Colon (tissue), 2 donors: Measurements from ENCODE around the gene PPP4C.
"Not testable (repeated sequence)": the region's sequence is repeated elsewhere in the genome, so short reads cannot be mapped to it uniquely, and the experiment has no call there.

Experiments
- FAIRE-seq: peaks from 2 replicates; lab custom pipeline; 2012; peaks lifted over from hg19 to GRCh38; lab: Jason Lieb, UNC
- donor health status: control.
- donor health status: control.

PPP4C gene

GRCh38 chr16:30075503-30076275, at the start of gene PPP4C:
Gene PPP4C, plus strand, starts transcription at chr16:30075994. Its CDS starts 384 bp downstream, at chr16:30076378.
- FAIRE-seq, result no peak

- FAIRE-seq, result no peak
Observed at GRCh38 chr16:30026449-30026848, 49.3 kb upstream of the PPP4C start.

GRCh38 chr16:30027588-30028437, 48.0 kb upstream of the PPP4C start:
- FAIRE-seq, result no peak

- no peak for FAIRE-seq
Observed at GRCh38 chr16:30028438-30029076, 47.2 kb upstream of the PPP4C start.

- FAIRE-seq, result no peak
Observed at GRCh38 chr16:30030011-30030685, 45.6 kb upstream of the PPP4C start.

GRCh38 chr16:30030841-30031413, 44.9 kb upstream of the PPP4C start, which contains the start of gene TLCD3B:
Gene TLCD3B, minus strand, starts transcription at chr16:30031271. Its CDS starts 744 bp downstream, at chr16:30030527.
- no peak for FAIRE-seq

GRCh38 chr16:30031477-30031918, 44.3 kb upstream of the PPP4C start:
- no peak for FAIRE-seq

- FAIRE-seq, result no peak
Observed at GRCh38 chr16:30032083-30032819, 43.5 kb upstream of the PPP4C start.

GRCh38 chr16:30033270-30033669, 42.5 kb upstream of the PPP4C start:
- no peak for FAIRE-seq

- no peak for FAIRE-seq
Observed at GRCh38 chr16:30040221-30040620, 35.6 kb upstream of the PPP4C start.

GRCh38 chr16:30040690-30041089, 35.1 kb upstream of the PPP4C start:
- FAIRE-seq, result not testable (repeated sequence)

GRCh38 chr16:30041841-30042240, 34.0 kb upstream of the PPP4C start:
- FAIRE-seq, result no peak

GRCh38 chr16:30046178-30046577, 29.6 kb upstream of the PPP4C start:
- FAIRE-seq, result no peak

- FAIRE-seq, result no peak
Observed at GRCh38 chr16:30046588-30046987, 29.2 kb upstream of the PPP4C start.

GRCh38 chr16:30049871-30050270, 25.9 kb upstream of the PPP4C start:
- FAIRE-seq, result no peak

- no peak for FAIRE-seq
Observed at GRCh38 chr16:30051518-30051917, 24.3 kb upstream of the PPP4C start.

- no peak for FAIRE-seq
Observed at GRCh38 chr16:30052671-30053372, 23.0 kb upstream of the PPP4C start.

- FAIRE-seq, result no peak
Observed at GRCh38 chr16:30053376-30054015, 22.3 kb upstream of the PPP4C start.

GRCh38 chr16:30054451-30054850, 21.3 kb upstream of the PPP4C start:
- no peak for FAIRE-seq
